GM21529 (cell line): Measurements from ENCODE around the gene UBR2.
A peak's percentile ranks its signal among the peaks of the same experiment; 100 is the strongest.
"Not testable (repeated sequence)": the region's sequence is repeated elsewhere in the genome, so short reads cannot be mapped to it uniquely, and the experiment has no call there.

Experiments used
- ATAC-seq: cut with Tn5 transposase; IDR thresholded peaks from one replicate; pipeline ENCODE4 v1.9.1; 2021; ENCODE audit not compliant: unreplicated experiment

Gene UBR2

DNA sequence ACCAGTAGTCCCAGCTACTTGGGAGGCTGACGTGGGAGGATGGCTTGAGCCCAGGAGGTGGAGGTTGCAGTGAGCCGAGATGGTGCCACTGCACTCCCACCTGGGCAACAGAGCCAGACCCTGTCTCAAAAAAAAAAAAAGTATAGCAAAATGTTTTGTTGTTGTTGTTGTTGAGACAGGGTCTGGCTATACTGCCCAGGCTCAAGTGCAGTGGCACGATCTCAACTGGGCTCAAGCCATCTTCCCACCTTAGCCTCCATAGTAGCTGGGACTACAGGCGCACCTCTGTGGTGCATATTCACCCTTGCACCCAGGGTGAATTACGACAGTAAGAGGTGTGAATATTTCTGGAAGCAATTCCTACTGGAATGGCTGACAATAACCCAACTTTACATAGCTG lies 11.4 kb upstream of the UBR2 start:
- no peak for ATAC-seq

DNA sequence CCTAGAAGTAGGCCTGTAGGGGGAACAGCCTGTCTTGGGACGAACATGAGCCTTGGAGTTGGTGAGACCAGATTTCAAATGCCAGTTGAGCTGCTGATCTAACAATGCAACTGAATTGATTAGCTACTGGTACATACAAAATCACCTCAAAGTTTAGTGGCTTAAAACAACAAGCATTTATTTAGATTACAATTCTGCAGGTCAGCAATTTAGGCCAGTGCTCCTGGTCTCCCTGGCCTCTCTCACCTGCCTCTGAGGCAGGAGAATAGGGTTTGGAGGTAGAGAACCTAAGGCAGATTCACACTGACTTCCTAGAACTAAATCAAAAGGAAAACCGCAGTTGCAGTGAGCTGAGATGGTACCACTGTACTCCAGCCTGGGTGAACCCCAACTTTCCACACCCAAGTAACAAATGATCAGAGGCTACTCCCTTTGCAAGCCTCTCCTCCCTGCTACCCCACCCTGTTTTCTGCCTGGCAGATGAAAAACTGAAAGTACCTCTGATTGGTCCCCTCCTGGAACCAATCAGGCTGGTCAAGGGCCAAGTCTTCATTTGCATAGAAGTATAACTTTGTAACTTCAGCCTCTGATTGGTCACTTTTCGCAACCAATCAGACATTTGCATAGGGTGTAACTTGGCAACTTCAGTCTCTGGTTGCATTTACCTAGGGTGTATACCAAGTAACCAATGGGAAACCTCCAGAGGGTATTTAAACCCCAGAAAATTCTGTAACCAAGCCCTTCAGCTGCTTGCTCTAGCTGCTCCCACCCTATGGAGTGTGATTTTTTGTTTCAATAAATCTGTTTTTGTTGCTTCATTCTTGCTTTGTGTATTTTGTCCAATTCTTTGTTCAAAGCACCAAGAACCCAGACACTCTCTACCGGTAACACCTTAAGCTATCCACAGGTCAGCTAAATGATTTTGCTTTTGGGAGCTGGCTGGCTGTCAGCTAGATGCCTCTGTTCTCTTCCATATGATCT lies 8.1 kb upstream of the UBR2 start:
- no peak for ATAC-seq

GRCh38 chr6:42556462-42556861 lies 7.4 kb upstream of the UBR2 start:
- ATAC-seq, result no peak

GRCh38 chr6:42559276-42559675 lies 4.6 kb upstream of the UBR2 start:
- ATAC-seq, result not testable (repeated sequence)

GRCh38 chr6:42561986-42562385 lies 1.8 kb upstream of the UBR2 start:
- no peak for ATAC-seq

GRCh38 chr6:42562788-42563405 lies 932 bp upstream of the UBR2 start:
- no peak for ATAC-seq

GRCh38 chr6:42564506-42564825 lies 637 bp downstream of the UBR2 start:
- ATAC-seq, result no peak

DNA sequence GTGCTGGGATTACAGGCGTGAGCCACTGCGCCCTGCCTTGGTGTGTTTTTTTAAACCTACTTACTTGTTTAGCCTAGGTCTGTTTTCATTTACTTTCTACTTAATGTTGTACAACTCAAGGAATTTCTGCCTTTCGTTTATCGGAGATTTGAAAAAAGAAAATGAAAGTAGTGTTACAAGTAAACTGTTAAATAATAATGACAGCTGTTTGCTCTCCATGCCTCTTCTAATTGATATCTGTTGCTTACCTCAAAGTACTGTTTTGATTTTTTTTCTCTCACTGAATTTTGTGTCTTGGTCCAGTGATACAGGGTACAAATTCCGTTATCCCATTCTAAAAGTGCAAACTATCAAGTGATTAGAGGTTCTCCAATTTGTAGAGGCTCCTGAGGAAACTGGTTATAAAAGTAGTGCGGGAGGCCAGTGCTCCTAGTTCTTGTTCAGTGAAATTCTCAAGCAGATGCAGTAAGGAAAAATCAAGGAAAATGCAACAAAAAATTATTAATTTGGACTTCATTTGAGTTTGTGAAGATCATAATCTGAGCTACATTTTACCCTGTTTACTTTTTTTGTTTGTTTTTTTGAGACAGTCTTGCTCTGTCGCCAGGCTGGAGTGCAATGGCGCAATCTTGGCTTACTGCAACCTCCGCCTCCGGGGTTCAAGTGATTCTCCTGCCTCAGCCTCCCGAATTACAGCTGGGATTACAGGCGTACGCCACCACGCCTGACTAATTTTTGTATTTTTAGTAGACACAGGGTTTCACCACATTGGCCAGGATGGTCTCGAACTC lies 2.2 kb downstream of the UBR2 start:
- no peak for ATAC-seq

GRCh38 chr6:42566614-42567208 lies 2.9 kb downstream of the UBR2 start:
- ATAC-seq, result no peak

GRCh38 chr6:42567237-42567636 lies 3.4 kb downstream of the UBR2 start:
- not testable (repeated sequence) for ATAC-seq

- ATAC-seq, result no peak
Measured at GRCh38 chr6:42569102-42570028, 5.5 kb downstream of the UBR2 start.

DNA sequence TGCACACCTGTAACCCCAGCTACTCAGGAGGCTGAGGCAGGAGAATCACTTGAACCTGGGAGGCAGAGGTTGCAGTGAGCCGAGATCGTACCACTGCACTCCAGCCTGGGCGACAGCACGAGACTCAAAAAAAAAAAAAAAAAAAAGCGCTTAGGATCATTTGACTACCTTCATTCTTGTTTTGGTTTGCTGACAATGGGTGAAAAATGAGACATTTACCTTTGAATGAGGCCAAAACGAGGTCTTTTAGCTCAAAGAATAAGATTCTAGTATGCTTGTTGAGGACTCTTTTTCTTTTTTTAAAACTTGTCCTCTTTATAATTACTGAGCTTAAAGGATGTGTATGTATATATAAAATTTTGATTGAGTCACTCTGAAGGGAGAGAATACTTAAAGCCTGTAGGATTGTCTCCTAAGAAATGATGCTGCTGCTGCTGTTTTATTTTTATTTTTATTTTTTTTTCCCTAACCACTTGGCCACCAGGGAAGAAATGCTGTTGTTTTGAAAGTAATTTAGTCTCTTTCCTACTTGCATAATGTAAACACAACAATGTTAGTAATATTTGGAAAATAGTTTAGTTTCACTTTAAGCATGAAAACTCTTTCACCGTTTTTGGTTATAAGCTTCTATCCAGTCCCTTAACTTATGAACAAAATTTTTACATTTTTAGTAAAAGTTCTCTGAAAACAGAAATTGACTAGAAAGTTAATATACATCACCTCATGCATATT lies 7.9 kb downstream of the UBR2 start:
- ATAC-seq, result peak; percentile 15

GRCh38 chr6:42572523-42572922 lies 8.7 kb downstream of the UBR2 start:
- peak; percentile 84 for ATAC-seq

DNA sequence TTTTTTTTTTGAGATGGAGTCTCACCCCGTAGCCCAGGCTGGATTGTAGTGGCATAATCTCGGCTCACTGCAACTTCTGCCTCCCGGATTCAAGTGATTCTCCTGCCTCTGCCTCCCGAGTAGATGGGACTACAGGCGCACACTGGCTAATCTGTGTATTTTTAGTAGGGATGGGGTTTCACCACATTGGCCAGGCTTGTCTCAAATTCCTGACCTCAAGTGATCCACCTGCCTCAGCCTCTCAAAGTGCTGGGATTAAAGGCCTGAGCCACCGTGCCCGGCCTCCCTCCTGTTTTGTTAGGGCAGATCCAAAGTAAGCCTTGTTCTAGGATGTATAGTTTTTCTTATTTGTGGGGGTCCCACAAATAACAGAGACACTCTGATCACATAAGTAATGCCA lies 12.7 kb downstream of the UBR2 start:
- not testable (repeated sequence) for ATAC-seq

GRCh38 chr6:42598300-42598699 lies 34.5 kb downstream of the UBR2 start:
- no peak for ATAC-seq

- ATAC-seq, result no peak
Measured at GRCh38 chr6:42599558-42599957, 35.7 kb downstream of the UBR2 start.

DNA sequence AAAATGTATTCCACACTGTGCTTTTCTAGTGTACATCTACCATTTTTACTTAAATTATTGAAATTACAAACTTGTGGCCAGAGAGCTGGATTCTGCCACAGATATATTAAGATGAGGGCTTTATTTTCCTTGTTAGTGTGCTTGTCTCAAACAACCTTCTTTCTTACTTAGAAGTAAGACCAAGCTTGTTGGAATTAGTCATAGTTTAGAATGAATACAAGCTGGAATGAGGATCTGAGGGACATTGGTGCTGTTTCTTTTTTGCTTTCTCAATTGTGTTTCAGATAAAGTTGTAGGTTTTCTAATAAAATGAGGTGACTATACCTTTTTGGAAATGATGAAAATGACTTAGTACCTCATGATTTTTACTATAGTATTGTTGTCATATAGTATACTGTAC lies 40.3 kb downstream of the UBR2 start:
- ATAC-seq, result no peak

DNA sequence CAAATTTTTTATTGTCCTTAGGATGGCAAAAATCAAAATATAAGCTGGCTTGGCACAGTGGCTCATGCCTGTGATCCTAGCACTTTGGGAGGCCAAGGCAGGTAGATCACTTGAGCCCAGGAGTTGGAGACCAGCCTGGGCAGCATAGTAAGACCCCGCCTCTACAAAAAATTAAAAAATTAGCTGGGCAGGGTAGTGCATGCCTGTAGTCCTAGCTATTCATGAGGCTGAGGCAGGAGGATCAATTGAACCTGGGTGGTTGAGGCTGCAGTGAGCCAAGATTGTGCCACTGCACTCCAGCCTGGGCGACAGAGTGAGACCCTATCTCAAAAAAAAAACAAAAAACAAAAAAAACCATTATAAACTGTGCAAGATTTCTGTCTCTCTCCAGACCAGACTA lies 40.9 kb downstream of the UBR2 start:
- ATAC-seq, result not testable (repeated sequence)

GRCh38 chr6:42610416-42610815 lies 46.6 kb downstream of the UBR2 start:
- no peak for ATAC-seq

DNA sequence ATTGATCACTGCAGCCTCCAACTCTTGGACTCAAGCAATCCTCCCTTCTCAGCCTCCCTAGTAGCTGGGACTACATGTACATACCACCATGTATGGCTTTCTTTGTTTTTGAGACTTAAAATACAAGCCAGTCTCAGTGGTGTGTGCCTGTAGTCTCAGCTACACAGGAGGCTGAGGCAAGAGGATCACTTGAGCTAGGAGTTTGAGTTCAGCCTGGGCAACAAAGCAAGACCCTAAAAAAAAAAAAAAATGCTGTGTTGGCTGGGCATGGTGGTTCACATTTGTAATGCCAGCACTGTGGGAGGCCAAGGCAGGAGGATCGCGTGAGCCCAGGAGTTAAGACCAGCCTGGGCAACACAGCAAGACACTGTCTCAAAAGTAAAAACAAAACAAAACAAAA lies 51.7 kb downstream of the UBR2 start:
- no peak for ATAC-seq
